ENCODE data around the gene CDHR1. TPM values are rescaled to one million over a fixed set of nuclear protein-coding genes. Genes with fewer than 3 reads are reported as not detected.

The CDHR1 gene
- total and polyA plus RNA-seq, 2 experiments from 2014 or later = 3.2 to 6.6 TPM

- Mint-ChIP-seq H3K9me3 (no peaks in the 10 kb centered on the region), H3K4me3 (no peak overlapping the region)
- TF ChIP-seq ETS1 (IDR thresholded peaks at IDR 0.05) (no peak), CTCF (conservative IDR thresholded peaks at IDR 0.05; ENCODE audit: low read depth in 2 of 2) (peak; percentile 89 to 93)
Observed at GRCh38 chr10:84205049-84205852, 10.9 kb downstream of the CDHR1 start.

DNA sequence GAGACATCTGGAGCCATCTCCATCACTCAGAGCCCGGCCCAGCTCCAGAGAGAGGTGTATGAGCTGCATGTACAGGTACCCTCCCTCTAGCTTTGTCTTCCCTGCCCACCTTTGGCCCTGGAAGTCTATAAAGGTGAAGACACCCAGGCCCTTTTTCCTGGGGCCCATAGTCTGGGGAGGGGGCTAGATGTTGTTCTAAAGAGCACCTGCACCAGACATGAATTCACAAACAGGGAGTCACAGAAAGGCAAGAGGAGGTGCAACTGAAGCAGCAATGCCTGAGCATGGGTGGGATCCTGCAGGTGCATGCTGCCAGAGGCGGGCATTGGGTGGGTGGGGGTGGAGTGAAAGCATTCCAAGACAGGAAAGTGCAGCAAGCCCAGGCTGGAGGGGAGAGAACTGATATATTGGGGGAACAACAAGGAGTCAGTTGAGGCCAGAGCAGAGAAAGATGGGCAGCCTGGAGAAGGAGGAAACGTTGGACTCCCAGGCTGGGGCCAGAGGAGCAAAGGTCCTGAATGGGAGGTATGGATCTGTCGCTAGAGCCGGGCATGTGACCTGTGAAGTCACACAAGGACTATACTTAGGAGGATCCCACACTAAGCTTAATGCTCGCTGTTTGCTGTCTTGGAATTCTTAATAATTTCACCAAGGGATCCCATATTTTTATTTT is 11.7 kb downstream of the CDHR1 start:
- H4K20me1 ChIP-seq (replicated peaks; ENCODE audit: insufficient read depth) = no peaks in the 10 kb centered on the region; the same call in 1 of the 2 replicates
- H3K9me2 ChIP-seq (ENCODE audit: insufficient read depth) = no peaks in the 10 kb centered on the region
- Mint-ChIP-seq H3K4me1 (no peaks in the 10 kb centered on the region), H3K27me3 (ENCODE audit: insufficient read depth, low read depth, poor library complexity) (peaks cover 3% of the 10 kb centered on the region), H3K9me3 (no peaks in the 10 kb centered on the region), H3K27ac (no peak overlapping the region), H3K36me3 (ENCODE audit: low read depth) (no peaks in the 10 kb centered on the region), H3K4me3 (no peak overlapping the region)
- H3K79me2 ChIP-seq (replicated peaks; ENCODE audit: insufficient read depth) = no peaks in the 10 kb centered on the region
- H3K27me3 ChIP-seq (ENCODE audit: insufficient read depth) = no peaks in the 10 kb centered on the region
- H3K4me1 ChIP-seq (ENCODE audit: insufficient read depth) = no peaks in the 10 kb centered on the region
- H3K27ac ChIP-seq (ENCODE audit: low read depth) = no peak overlapping the region
- H3K36me3 ChIP-seq (ENCODE audit: insufficient read depth) = no peaks in the 10 kb centered on the region
- no peaks in the 10 kb centered on the region for H3F3A ChIP-seq (replicated peaks; ENCODE audit: low read depth)
- DNase-seq (ENCODE audit: low spot score) = no peak
- H3K4me2 ChIP-seq = no peak overlapping the region
- H2AFZ ChIP-seq = no peak overlapping the region
- ATAC-seq = no peak
- H3K4me3 ChIP-seq = no peak overlapping the region
- TF ChIP-seq STAT1 (IDR thresholded peaks at IDR 0.05; ENCODE audit: unreplicated experiment) (no peak), POLR2AphosphoS5 (IDR thresholded peaks at IDR 0.05; ENCODE audit: low read depth) (no peak), ZNF331 (CRISPR knock-in tag; IDR thresholded peaks at IDR 0.05; ENCODE audit: low read depth) (no peak), ETS1 (IDR thresholded peaks at IDR 0.05) (no peak), CTCF (conservative IDR thresholded peaks at IDR 0.05; ENCODE audit: low read depth in 2 of 2) (no peak), ZNF114 (CRISPR knock-in tag; IDR thresholded peaks at IDR 0.05) (no peak), EZH2phosphoT487 (IDR thresholded peaks at IDR 0.05; ENCODE audit: unreplicated experiment) (no peak), NANOG (IDR thresholded peaks at IDR 0.05; ENCODE audit: borderline replicate concordance) (no peak), REST (IDR thresholded peaks at IDR 0.05; ENCODE audit: unreplicated experiment) (no peak), CREB1 (CRISPR knock-in tag; IDR thresholded peaks at IDR 0.05; ENCODE audit: low read depth) (no peak), JUNB (IDR thresholded peaks at IDR 0.05; ENCODE audit: unreplicated experiment) (no peak)

More at GRCh38 chr10:84205049-84205852, 10.9 kb downstream of the CDHR1 start:
- Histone ChIP-seq H3K4me1 (ENCODE audit: insufficient read depth) (no peaks in the 10 kb centered on the region), H3F3A (replicated peaks; ENCODE audit: low read depth) (no peaks in the 10 kb centered on the region), H3K27me3 (ENCODE audit: insufficient read depth) (no peaks in the 10 kb centered on the region), H3K4me2 (no peak overlapping the region), H3K79me2 (replicated peaks; ENCODE audit: insufficient read depth) (no peaks in the 10 kb centered on the region), H3K36me3 (ENCODE audit: insufficient read depth) (no peaks in the 10 kb centered on the region), H3K4me3 (no peak overlapping the region), H3K27ac (ENCODE audit: low read depth) (no peak overlapping the region), H4K20me1 (replicated peaks; ENCODE audit: insufficient read depth) (no peaks in the 10 kb centered on the region; the same call in 1 of the 2 replicates), H3K9me2 (ENCODE audit: insufficient read depth) (no peaks in the 10 kb centered on the region), H2AFZ (no peak overlapping the region)
- no peak overlapping the region for H3K27ac Mint-ChIP-seq
- H3K4me1 Mint-ChIP-seq = no peaks in the 10 kb centered on the region
- peak; percentile 84 for DNase-seq (ENCODE audit: low spot score)
- peak; percentile 76 for ATAC-seq
- peaks cover 3% of the 10 kb centered on the region for H3K27me3 Mint-ChIP-seq (ENCODE audit: insufficient read depth, low read depth, poor library complexity)
- H3K36me3 Mint-ChIP-seq (ENCODE audit: low read depth) = no peaks in the 10 kb centered on the region

All from GM23338 (cell line).